Gastrocnemius medialis (tissue), 4 donors: ENCODE data around the gene BCL2. TPM values are rescaled to one million over a fixed set of nuclear protein-coding genes. Genes with fewer than 3 reads are reported as not detected.

Source experiments
- ATAC-seq, 2 donors: fragments of 150-250 bp; one replicate each; pipeline ENCODE4 v1.9.1; 2016
- DNase-seq, 2 donors: peaks; one replicate each; pipeline ENCODE4 v3.0.0-alpha.2; 2019
- H3K27ac ChIP-seq, 4 donors: fragments of 200-600 bp; sonication (generic); 1 replicate in 1 of 4; 2 replicates in 3 of 4; pipeline ENCODE4 v1.5.1; 2016 to 2018; ENCODE audit warnings: mild to moderate bottlenecking in 2 of 4, moderate library complexity in 1 of 4
- H3K27me3 ChIP-seq, 3 donors: fragments of 200-600 bp; sonication (generic) in 2 of 3; 1 replicate in 1 of 3; 2 replicates in 2 of 3; pipeline versions ENCODE4 v1.5.1 to v1.6.0; 2016 to 2019; ENCODE audit warnings: mild to moderate bottlenecking in 1 of 3, moderate library complexity in 1 of 3
- H3K36me3 ChIP-seq, 2 donors: fragments of 200-600 bp; sonication (generic) in 1 of 2; one replicate each; pipeline ENCODE4 v1.5.1; 2017 to 2018
- H3K4me1 ChIP-seq, 2 donors: fragments of 200-600 bp; sonication (generic) in 1 of 2; one replicate each; pipeline ENCODE4 v1.5.1; 2016 to 2017; ENCODE audit warnings: mild to moderate bottlenecking in 2 of 2
- H3K4me3 ChIP-seq, 4 donors: fragments of 200-600 bp; sonication (generic) in 3 of 4; 1 replicate in 1 of 4; 2 replicates in 3 of 4; pipeline ENCODE4 v1.5.1; 2016 to 2019; ENCODE audit warnings: mild to moderate bottlenecking in 2 of 4
- H3K9me3 ChIP-seq, 3 donors: fragments of 200-600 bp; sonication (generic) in 2 of 3; 1 replicate in 1 of 3; 2 replicates in 2 of 3; pipeline ENCODE4 v1.5.1; 2016 to 2019
- CTCF ChIP-seq, 5 experiments: fragments of 450-650 bp in 3 of 5; fragments of 200-600 bp in 2 of 5; sonication (generic) in 2 of 5; IDR thresholded peaks in 4 of 5; conservative IDR thresholded peaks in 1 of 5; 1 replicate in 4 of 5; 2 replicates in 1 of 5; pipeline ENCODE4 v1.5.1; 2016 to 2019; ENCODE audit warnings: antibody characterized with exemption in 5 of 5, mild to moderate bottlenecking in 3 of 5, moderate library complexity in 3 of 5
- POLR2A ChIP-seq, 2 donors: fragments of 450-650 bp; IDR thresholded peaks; one replicate each; pipeline ENCODE4 v1.6.1; 2017; ENCODE audit warnings: antibody characterized with exemption in 2 of 2, mild to moderate bottlenecking in 2 of 2, moderate library complexity in 2 of 2
- in situ Hi-C, 4 donors: fragments of 200-750 bp; cut with MboI; loops; one replicate each; pipeline versions ENCODE4 v1.15.0 to v1.8.0; 2017; ENCODE audit warnings: low sequenced_read_pairs in 4 of 4
- intact Hi-C: fragments of 100-400 bp; cut with DNase I; formaldehyde crosslinking; loops from one replicate; pipeline ENCODE4 v1.15.1; 2023; ENCODE audit warnings: low total_unique reads
- total RNA-seq, 4 donors: library from RNA; depleted of rRNA; stranded (reverse); fragments of >200 nt; gene quantifications; one replicate each; pipeline versions ENCODE4 v1.1.0 to v1.2.3, GENCODE V29; 2016

The BCL2 gene
- total RNA-seq, 4 donors from 2014 or later = 6.2 to 20.4 (median 13.7) TPM

- Histone ChIP-seq H3K9me3 (no peaks in the 10 kb centered on the region), H3K4me1 (no peaks in the 10 kb centered on the region), H3K36me3 (peaks cover 3 to 79% of the 10 kb centered on the region in 2 donors), H3K27me3 (no peaks in the 10 kb centered on the region), H3K27ac (no peak overlapping the region), H3K4me3 (no peak overlapping the region)
- intact Hi-C loops = no loop called here
- no peak for TF ChIP-seq CTCF (IDR thresholded peaks at IDR 0.05 in 4 of 5, conservative IDR thresholded peaks at IDR 0.05 in 1 of 5)
- TF ChIP-seq POLR2A (IDR thresholded peaks at IDR 0.05) = no peak
- DNase-seq (no peak), ATAC-seq (no peak)
- in situ Hi-C loops = no loop called here
These were observed 36.8 kb upstream of the BCL2 start for GRCh38 chr18:63356272-63356896.

GRCh38 chr18:63350230-63350629, 30.7 kb upstream of the BCL2 start:
- intact Hi-C loops (no loop called here), in situ Hi-C loops (no loop called here)
- Histone ChIP-seq H3K36me3 (peaks cover 8 to 77% of the 10 kb centered on the region in 2 donors), H3K27me3 (no peaks in the 10 kb centered on the region), H3K4me3 (no peak overlapping the region), H3K27ac (no peak overlapping the region), H3K4me1 (peaks cover 14 to 15% of the 10 kb centered on the region in 2 donors), H3K9me3 (no peaks in the 10 kb centered on the region)
- no peak for DNase-seq
- no peak for ATAC-seq
- TF ChIP-seq POLR2A (IDR thresholded peaks at IDR 0.05) = no peak
- no peak for TF ChIP-seq CTCF (IDR thresholded peaks at IDR 0.05 in 4 of 5, conservative IDR thresholded peaks at IDR 0.05 in 1 of 5)

- intact Hi-C loops = no loop called here
These were observed 29.1 kb upstream of the BCL2 start for GRCh38 chr18:63348508-63349136.

GRCh38 chr18:63346480-63347183, 27.1 kb upstream of the BCL2 start:
- no peak for TF ChIP-seq POLR2A (IDR thresholded peaks at IDR 0.05)
- TF ChIP-seq CTCF (IDR thresholded peaks at IDR 0.05 in 4 of 5, conservative IDR thresholded peaks at IDR 0.05 in 1 of 5) = no peak
- peak overlapping the region in 2 of 4 donors; percentile 41 to 53 for H3K27ac ChIP-seq
- H3K36me3 ChIP-seq = peaks cover 5 to 70% of the 10 kb centered on the region in 2 donors
- DNase-seq (no peak), ATAC-seq (peak in 1 of 2 donors; percentile 30)
- H3K4me3 ChIP-seq = no peak overlapping the region
- H3K27me3 ChIP-seq = no peaks in the 10 kb centered on the region
- peaks cover 17 to 20% of the 10 kb centered on the region in 2 donors for H3K4me1 ChIP-seq
- in situ Hi-C loops = loop anchor here in 2 of 4 donors (10.0 to 25.0 kb wide), 3 partner anchors 88 to 634 kb away; partner anchors contain the start of gene PHLPP1 (in 1 of the 2)
- no peaks in the 10 kb centered on the region for H3K9me3 ChIP-seq
- intact Hi-C loops = no loop called here

More at GRCh38 chr18:63348508-63349136, 29.1 kb upstream of the BCL2 start:
- DNase-seq (no peak), ATAC-seq (no peak)
- Histone ChIP-seq H3K4me3 (no peak overlapping the region), H3K9me3 (no peaks in the 10 kb centered on the region), H3K4me1 (peaks cover 17 to 20% of the 10 kb centered on the region in 2 donors), H3K36me3 (peaks cover 5 to 69% of the 10 kb centered on the region in 2 donors), H3K27me3 (no peaks in the 10 kb centered on the region), H3K27ac (no peak overlapping the region)
- in situ Hi-C loops = loop anchor here in 2 of 4 donors (10.0 to 25.0 kb wide), 3 partner anchors 86 to 636 kb away; partner anchors contain the start of gene PHLPP1 (in 1 of the 2)
- TF ChIP-seq CTCF (IDR thresholded peaks at IDR 0.05 in 4 of 5, conservative IDR thresholded peaks at IDR 0.05 in 1 of 5) = no peak
- TF ChIP-seq POLR2A (IDR thresholded peaks at IDR 0.05) = no peak
